Neural cell (in vitro differentiated cells): ENCODE results near the gene SGMS2.

Experiments
- CTCF ChIP-seq: fragments of 450-650 bp; IDR thresholded peaks from 2 replicates; pipeline ENCODE4 v1.5.1; 2014; ENCODE audit warnings: antibody characterized with exemption, mild to moderate bottlenecking, moderate library complexity; ENCODE audit not compliant: poor library complexity, severe bottlenecking
- EP300 ChIP-seq: fragments of 450-650 bp; conservative IDR thresholded peaks from 2 replicates; pipeline ENCODE4 v1.6.1; 2014; ENCODE audit warnings: antibody characterized with exemption, mild to moderate bottlenecking, moderate library complexity; ENCODE audit not compliant: poor library complexity, severe bottlenecking
- EZH2 ChIP-seq: fragments of 200-600, 300-800 bp; shearing (Covaris generic), sonication (generic); IDR thresholded peaks from 2 replicates; pipeline ENCODE4 v1.6.1; 2014; ENCODE audit warnings: antibody characterized with exemption, low read length, borderline replicate concordance, mild to moderate bottlenecking; ENCODE audit not compliant: insufficient read depth, poor library complexity, severe bottlenecking
- RAD21 ChIP-seq: fragments of 450-650 bp; conservative IDR thresholded peaks from 2 replicates; pipeline ENCODE4 v1.6.1; 2014; ENCODE audit warnings: antibody characterized with exemption, mild to moderate bottlenecking, moderate library complexity
- SMC3 ChIP-seq: fragments of 450-650 bp; conservative IDR thresholded peaks from 2 replicates; pipeline ENCODE4 v1.6.1; 2014; ENCODE audit warnings: antibody characterized with exemption, mild to moderate bottlenecking, moderate library complexity; ENCODE audit not compliant: poor library complexity

DNA sequence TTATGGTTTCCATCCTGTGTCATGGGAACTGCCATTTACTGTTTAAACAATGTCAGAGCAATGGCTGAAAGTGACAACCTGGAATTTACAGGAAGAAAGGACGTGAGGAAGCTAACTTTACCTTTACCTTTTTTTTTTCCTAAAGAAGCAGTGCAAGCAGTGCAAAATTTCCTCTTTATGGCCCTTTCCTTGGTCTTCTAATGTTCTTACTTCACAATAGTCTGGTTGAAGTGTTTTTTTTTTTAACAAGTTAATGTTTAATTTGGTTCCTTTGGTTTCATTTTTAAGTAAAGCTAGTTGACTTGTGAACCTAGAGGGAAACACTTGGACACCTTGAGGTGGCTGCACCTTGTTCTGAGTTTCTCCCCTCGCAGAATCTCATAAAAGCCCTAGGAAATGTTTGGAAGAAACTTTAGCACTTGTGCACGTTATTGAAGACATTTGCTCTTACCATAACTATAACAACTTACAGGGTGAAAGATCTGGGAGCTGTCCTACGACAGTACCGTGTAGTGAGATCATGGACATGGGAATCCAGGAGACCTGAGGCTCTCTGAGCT, 1.8 kb downstream of the SGMS2 start:
- no peak for TF ChIP-seq CTCF
- TF ChIP-seq SMC3: no peak
- TF ChIP-seq RAD21: no peak
- TF ChIP-seq EZH2: no peak
- TF ChIP-seq EP300: no peak
